NCI-H2081 (cell line): ENCODE data around the gene CNDP2.

ENCODE experiments used
- DNase-seq, 2 experiments: peaks; one replicate each; lab custom pipeline; 2025; lab: John Stamatoyannopoulos, UW

CNDP2 gene

GRCh38 chr18:74570266-74570665 is 74.1 kb downstream of the CNDP2 start:
- no peak for DNase-seq

- no peak for DNase-seq
These were observed 75.9 kb downstream of the CNDP2 start for GRCh38 chr18:74571895-74572680.

- DNase-seq = no peak
These were observed 76.9 kb downstream of the CNDP2 start for GRCh38 chr18:74573053-74573452.
